CD14-positive monocyte (primary cell): Measurements from ENCODE around the gene CNGA3. TPM values are rescaled to one million over a fixed set of nuclear protein-coding genes. Genes with fewer than 3 reads are reported as not detected.

ENCODE experiments used
- DNase-seq, 3 donors: peaks; one replicate each; pipeline ENCODE4 v3.0.0-alpha.2; 2011 to 2022
- H2AFZ ChIP-seq: 2 replicates; pipeline ENCODE4 v1.6.0; 2012; ENCODE audit warnings: mild to moderate bottlenecking, low read depth, low read length, inconsistent platforms; ENCODE audit not compliant: insufficient read depth, poor library complexity, severe bottlenecking
- H3K27ac ChIP-seq, 2 donors: 1 replicate in 1 of 2; 2 replicates in 1 of 2; pipeline ENCODE4 v1.5.1; 2012 to 2013; ENCODE audit warnings: low read length in 2 of 2, control low read depth in 1 of 2, inconsistent platforms in 1 of 2, low read depth in 1 of 2, mild to moderate bottlenecking in 1 of 2
- H3K27me3 ChIP-seq, 2 donors: one replicate each; pipeline versions ENCODE4 v1.6.0 to v1.6.1; 2011 to 2013; ENCODE audit warnings: low read length in 2 of 2; ENCODE audit not compliant: control insufficient read depth in 2 of 2, insufficient read depth in 2 of 2
- H3K36me3 ChIP-seq, 2 donors: replicated peaks in 1 of 2; 1 replicate in 1 of 2; 2 replicates in 1 of 2; pipeline versions ENCODE4 v1.5.1 to v1.6.1; 2012 to 2013; ENCODE audit warnings: low read length in 2 of 2, control low read depth in 1 of 2, inconsistent platforms in 1 of 2, mild to moderate bottlenecking in 1 of 2; ENCODE audit not compliant: insufficient read depth in 2 of 2, control insufficient read depth in 1 of 2
- H3K4me1 ChIP-seq, 2 donors: 1 replicate in 1 of 2; 2 replicates in 1 of 2; pipeline versions ENCODE4 v1.5.1 to v1.6.1; 2012 to 2013; ENCODE audit warnings: low read length in 2 of 2, control low read depth in 1 of 2, inconsistent platforms in 1 of 2, mild to moderate bottlenecking in 1 of 2, moderate library complexity in 1 of 2; ENCODE audit not compliant: insufficient read depth in 2 of 2, control insufficient read depth in 1 of 2
- H3K4me2 ChIP-seq: replicated peaks from 2 replicates; pipeline ENCODE3; 2012; ENCODE audit warnings: low read length, moderate library complexity, mild to moderate bottlenecking; ENCODE audit not compliant: poor library complexity, severe bottlenecking; ENCODE audit errors: extremely low read depth
- H3K4me3 ChIP-seq, 3 experiments: fragments of 200-600 bp in 1 of 3; sonication (generic) in 1 of 3; replicated peaks in 1 of 3; 1 replicate in 2 of 3; 2 replicates in 1 of 3; pipeline ENCODE4 v1.5.1; 2011 to 2013; ENCODE audit warnings: low read length in 3 of 3, mild to moderate bottlenecking in 3 of 3, control low read depth in 2 of 3, low read depth in 2 of 3, inconsistent platforms in 1 of 3, moderate library complexity in 1 of 3
- H3K79me2 ChIP-seq: 2 replicates; pipeline ENCODE4 v1.6.0; 2012; ENCODE audit warnings: mild to moderate bottlenecking, control low read depth, inconsistent platforms, low read length, moderate library complexity; ENCODE audit not compliant: insufficient read depth
- H3K9ac ChIP-seq: 2 replicates; pipeline ENCODE4 v1.6.0; 2017; ENCODE audit warnings: low read length, mild to moderate bottlenecking; ENCODE audit not compliant: insufficient read depth, poor library complexity, severe bottlenecking
- H3K9me3 ChIP-seq, 2 donors: replicated peaks in 1 of 2; 1 replicate in 1 of 2; 2 replicates in 1 of 2; pipeline versions ENCODE4 v1.5.1 to v1.6.1; 2012 to 2013; ENCODE audit warnings: low read length in 2 of 2, control low read depth in 1 of 2; ENCODE audit not compliant: control insufficient read depth in 1 of 2, insufficient read depth in 1 of 2
- H4K20me1 ChIP-seq: 2 replicates; pipeline ENCODE4 v1.6.0; 2012; ENCODE audit warnings: mild to moderate bottlenecking, low read length, control low read depth, moderate library complexity; ENCODE audit not compliant: insufficient read depth
- H3K27ac Mint-ChIP-seq, 7 donors: one replicate each; pipeline ENCODE4 v1.8.0; 2020; ENCODE audit warnings: mild to moderate bottlenecking in 7 of 7, mixed read lengths in 7 of 7, moderate library complexity in 6 of 7, inconsistent platforms in 2 of 7
- H3K27me3 Mint-ChIP-seq, 3 donors: one replicate each; pipeline ENCODE4 v1.8.0; 2021 to 2022; ENCODE audit warnings: low read depth in 3 of 3, mild to moderate bottlenecking in 3 of 3, mixed read lengths in 3 of 3, moderate library complexity in 3 of 3, inconsistent platforms in 1 of 3
- H3K36me3 Mint-ChIP-seq, 2 donors: one replicate each; pipeline ENCODE4 v1.8.0; 2020; ENCODE audit warnings: mixed read lengths in 2 of 2, inconsistent platforms in 1 of 2, mild to moderate bottlenecking in 1 of 2
- H3K4me1 Mint-ChIP-seq: one replicate; pipeline ENCODE4 v1.8.0; 2020; ENCODE audit warnings: mild to moderate bottlenecking, mixed read lengths
- H3K4me3 Mint-ChIP-seq, 2 donors: one replicate each; pipeline ENCODE4 v1.8.0; 2020; ENCODE audit warnings: mild to moderate bottlenecking in 2 of 2, mixed read lengths in 2 of 2, moderate library complexity in 1 of 2
- H3K9me3 Mint-ChIP-seq, 7 donors: one replicate each; pipeline ENCODE4 v1.8.0; 2020 to 2022; ENCODE audit warnings: mixed read lengths in 7 of 7, mild to moderate bottlenecking in 6 of 7, moderate library complexity in 6 of 7, inconsistent platforms in 2 of 7
- CTCF ChIP-seq: fragments of 200-600 bp; IDR thresholded peaks from one replicate; pipeline ENCODE4 v1.8.0; 2022; ENCODE audit warnings: antibody characterized with exemption, mild to moderate bottlenecking
- WGBS: methylation state at CpG from one replicate; pipeline ENCODE4 v1.1.5; 2013; ENCODE audit warnings: missing lambda C conversion rate; ENCODE audit not compliant: insufficient coverage; 5-methylcytosine and 5-hydroxymethylcytosine counted together
- intact Hi-C, 2 donors: fragments of 100-400 bp; cut with micrococcal nuclease; formaldehyde crosslinking; loops; one replicate each; pipeline versions ENCODE4 v1.15.0 to v1.15.1; 2023
- polyA plus RNA-seq, 3 donors: library from polyadenylated mRNA; depleted of rRNA in 1 of 3; unstranded in 2 of 3; stranded (reverse) in 1 of 3; fragments of 300-500 nt in 2 of 3; fragments of >200 nt in 1 of 3; fragmentation: Illumina TruSeq in 2 of 3; gene quantifications; 1 replicate in 2 of 3; 2 replicates in 1 of 3; pipeline ENCODE4 v1.2.3, GENCODE V29; 2012 to 2021

Gene CNGA3
- polyA plus RNA-seq, 3 donors, result not detected

- 86% methylated on average over 4 of the region's 4 CpGs for WGBS
- Histone ChIP-seq H3K4me2 (no peak overlapping the region), H3K27ac (no peak overlapping the region), H3K4me3 (no peak overlapping the region), H3K9me3 (peaks cover 16% of the 10 kb centered on the region in 2 donors), H3K36me3 (no peaks in the 10 kb centered on the region), H4K20me1 (no peaks in the 10 kb centered on the region), H2AFZ (no peak overlapping the region), H3K9ac (no peak overlapping the region), H3K79me2 (no peaks in the 10 kb centered on the region), H3K27me3 (peaks cover 0 to 1% of the 10 kb centered on the region in 2 donors), H3K4me1 (no peaks in the 10 kb centered on the region)
- Mint-ChIP-seq H3K4me1 (no peaks in the 10 kb centered on the region), H3K36me3 (no peaks in the 10 kb centered on the region), H3K27ac (no peak overlapping the region), H3K27me3 (peaks cover 5 to 26% (median 15%) of the 10 kb centered on the region in 3 donors), H3K4me3 (no peak overlapping the region), H3K9me3 (peaks cover 9 to 19% (median 15%) of the 10 kb centered on the region in 7 donors)
- TF ChIP-seq CTCF, result no peak
- intact Hi-C loops, result no loop called here
- DNase-seq, result no peak
Measured at GRCh38 chr2:98372121-98372520, 25.9 kb downstream of the CNGA3 start.

- no peaks in the 10 kb centered on the region for H3K36me3 ChIP-seq
- H3K4me3 ChIP-seq, result no peak overlapping the region
- no peaks in the 10 kb centered on the region for H4K20me1 ChIP-seq
- H3K4me3 Mint-ChIP-seq, result no peak overlapping the region
- peaks cover 0 to 2% of the 10 kb centered on the region in 2 donors for H3K27me3 ChIP-seq
- H2AFZ ChIP-seq, result no peak overlapping the region
- peaks cover 5 to 28% (median 16%) of the 10 kb centered on the region in 3 donors for H3K27me3 Mint-ChIP-seq
- no peak for TF ChIP-seq CTCF
- peaks cover 12 to 13% of the 10 kb centered on the region in 2 donors for H3K9me3 ChIP-seq
- no peak overlapping the region for H3K27ac Mint-ChIP-seq
- no peak overlapping the region for H3K9ac ChIP-seq
- H3K4me1 Mint-ChIP-seq, result no peaks in the 10 kb centered on the region
- no peaks in the 10 kb centered on the region for H3K79me2 ChIP-seq
- peaks cover 6 to 14% (median 11%) of the 10 kb centered on the region in 7 donors for H3K9me3 Mint-ChIP-seq
- H3K4me2 ChIP-seq, result no peak overlapping the region
- H3K36me3 Mint-ChIP-seq, result no peaks in the 10 kb centered on the region
- H3K27ac ChIP-seq, result no peak overlapping the region
- no peaks in the 10 kb centered on the region for H3K4me1 ChIP-seq
- intact Hi-C loops, result no loop called here
- WGBS, result 58% methylated on average over 4 of the region's 5 CpGs
- no peak for DNase-seq
Measured at GRCh38 chr2:98372579-98372978, 26.3 kb downstream of the CNGA3 start.
